HuH-7 (cell line): ENCODE measurements around the gene VAV3.
"Not testable (repeated sequence)": the region's sequence is repeated elsewhere in the genome, so short reads cannot be mapped to it uniquely, and the experiment has no call there.

Experiments
- DNase-seq: peaks from one replicate; pipeline ENCODE4 v3.0.0; 2011; ENCODE audit warnings: low spot score

VAV3 gene

DNA sequence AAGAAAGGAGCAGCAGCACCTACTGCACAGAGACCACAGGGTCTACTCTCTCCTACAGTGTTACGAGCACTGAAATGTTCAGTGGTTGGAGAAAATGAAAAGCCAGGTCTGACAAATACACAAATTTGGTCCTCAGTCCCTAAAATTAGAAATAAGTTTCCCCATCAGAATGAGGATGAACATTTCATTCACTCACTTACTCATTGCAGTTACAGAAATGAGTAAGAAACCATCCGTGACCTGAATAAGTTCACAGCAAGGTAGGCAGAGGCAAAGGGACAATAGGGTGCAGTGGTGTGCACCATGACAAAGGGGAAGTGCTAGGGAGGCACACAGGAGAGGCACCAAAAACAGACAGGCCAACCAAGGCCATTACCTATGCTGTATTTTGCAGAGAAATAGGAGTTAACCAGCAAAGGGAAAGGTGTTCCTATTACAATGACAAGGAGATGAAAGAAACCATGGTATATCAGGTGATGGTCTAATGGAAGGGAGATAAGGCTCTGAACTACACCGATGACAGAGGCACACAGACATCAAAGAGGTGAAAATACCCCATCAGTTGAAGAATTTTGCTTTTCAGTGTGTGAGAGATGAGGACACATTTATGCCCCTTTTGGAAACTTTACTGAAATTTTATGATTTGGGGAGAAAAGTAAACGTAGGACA lies 29.4 kb downstream of the VAV3 start:
- DNase-seq, result no peak

GRCh38 chr1:107934578-107934977 lies 30.4 kb downstream of the VAV3 start:
- DNase-seq, result no peak

DNA sequence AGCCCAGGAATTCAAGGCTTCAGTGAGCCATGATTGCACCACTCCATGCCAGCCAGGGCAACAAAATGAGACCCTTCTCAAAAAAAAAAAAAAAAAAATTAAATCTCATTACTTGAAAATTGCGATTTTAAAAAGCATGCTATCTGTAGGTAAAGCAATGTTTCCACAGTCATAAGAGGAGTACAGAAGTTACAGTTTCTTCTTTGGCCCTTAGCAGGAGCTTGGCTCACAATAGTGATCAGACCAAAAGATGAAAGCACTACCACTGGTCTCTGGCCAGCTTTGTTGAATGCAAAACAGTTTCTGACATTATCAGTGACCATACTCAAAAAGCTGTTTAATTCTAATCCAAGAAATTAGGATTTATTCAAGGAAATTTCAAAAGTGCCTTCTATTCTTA lies 31.2 kb downstream of the VAV3 start:
- no peak for DNase-seq

- no peak for DNase-seq
Observed at GRCh38 chr1:107930292-107930691, 34.7 kb downstream of the VAV3 start.

DNA sequence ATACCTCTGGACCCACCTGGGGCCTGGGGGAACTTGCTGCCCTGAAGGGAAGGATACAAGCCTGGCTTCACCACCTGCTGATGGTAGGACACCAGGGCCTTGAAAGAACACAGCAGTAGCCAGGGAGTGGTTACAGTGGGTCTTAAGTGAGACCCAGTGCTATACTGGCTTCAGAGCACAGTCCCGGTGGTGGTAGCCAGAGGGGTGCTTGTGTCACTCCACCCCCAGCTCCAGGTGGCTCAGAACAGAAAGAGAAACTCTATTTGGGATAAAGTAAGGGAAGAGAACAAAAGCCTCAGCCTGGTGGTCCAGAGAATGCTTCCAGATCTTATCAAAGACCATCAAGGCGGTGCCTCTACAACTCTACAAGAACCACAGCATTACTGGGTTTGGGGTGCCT lies 37.2 kb downstream of the VAV3 start:
- no peak for DNase-seq

GRCh38 chr1:107926436-107927080 lies 38.4 kb downstream of the VAV3 start:
- DNase-seq, result no peak

DNA sequence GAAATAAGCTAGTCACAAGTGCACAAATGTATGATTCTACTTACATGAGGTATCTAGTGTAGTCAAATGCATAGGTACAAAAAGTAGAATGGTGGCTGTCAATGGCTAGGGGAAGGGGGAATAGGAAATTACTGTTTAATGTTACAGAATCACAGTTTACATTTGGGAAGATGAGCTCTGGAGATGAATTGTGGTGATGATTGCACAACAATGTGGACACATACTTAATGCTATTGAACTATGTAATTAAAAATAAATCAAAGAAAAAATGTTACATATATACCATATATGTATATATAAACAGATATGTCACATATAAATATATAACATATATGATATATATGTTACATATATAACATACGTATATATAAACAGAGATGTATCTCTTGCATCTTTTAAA lies 39.4 kb downstream of the VAV3 start:
- DNase-seq, result no peak

DNA sequence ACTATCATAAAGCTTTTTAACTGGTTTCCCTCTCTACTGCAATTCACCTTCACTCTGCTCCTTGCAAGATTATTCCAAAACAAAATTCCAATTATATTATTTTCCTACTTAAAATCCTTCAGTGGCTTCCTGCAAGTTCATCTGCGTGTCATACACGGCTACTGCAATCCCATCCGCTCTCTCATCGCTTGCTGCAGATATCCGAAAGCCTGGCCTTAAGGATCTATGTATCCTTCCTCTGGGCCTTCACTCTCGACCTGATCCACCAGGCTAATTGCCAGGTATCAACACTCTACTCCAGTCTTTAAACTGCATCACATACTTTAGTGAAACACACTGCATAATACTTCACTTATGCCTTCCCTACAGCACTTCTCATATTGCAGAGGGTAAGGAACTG lies 44.0 kb downstream of the VAV3 start:
- DNase-seq, result no peak

GRCh38 chr1:107920561-107920960 lies 44.4 kb downstream of the VAV3 start:
- DNase-seq, result no peak

DNA sequence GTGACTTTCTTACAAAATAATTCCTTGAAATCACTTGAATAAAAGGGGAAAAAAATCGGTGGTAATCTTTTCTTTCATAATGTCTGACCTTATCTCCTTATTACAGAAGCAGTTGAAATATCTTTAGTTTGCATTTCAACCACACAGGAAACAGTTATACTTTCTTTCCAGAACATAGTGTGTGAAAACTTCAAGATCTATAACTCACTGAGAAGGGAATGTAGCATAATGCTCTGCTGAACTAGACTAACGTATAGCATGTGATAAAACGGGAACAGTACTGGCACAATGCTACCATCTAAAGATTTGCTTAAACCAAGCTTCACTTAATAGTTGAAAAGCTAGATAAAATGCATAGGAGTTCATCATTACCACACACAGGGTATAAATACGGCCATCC lies 45.0 kb downstream of the VAV3 start:
- no peak for DNase-seq

DNA sequence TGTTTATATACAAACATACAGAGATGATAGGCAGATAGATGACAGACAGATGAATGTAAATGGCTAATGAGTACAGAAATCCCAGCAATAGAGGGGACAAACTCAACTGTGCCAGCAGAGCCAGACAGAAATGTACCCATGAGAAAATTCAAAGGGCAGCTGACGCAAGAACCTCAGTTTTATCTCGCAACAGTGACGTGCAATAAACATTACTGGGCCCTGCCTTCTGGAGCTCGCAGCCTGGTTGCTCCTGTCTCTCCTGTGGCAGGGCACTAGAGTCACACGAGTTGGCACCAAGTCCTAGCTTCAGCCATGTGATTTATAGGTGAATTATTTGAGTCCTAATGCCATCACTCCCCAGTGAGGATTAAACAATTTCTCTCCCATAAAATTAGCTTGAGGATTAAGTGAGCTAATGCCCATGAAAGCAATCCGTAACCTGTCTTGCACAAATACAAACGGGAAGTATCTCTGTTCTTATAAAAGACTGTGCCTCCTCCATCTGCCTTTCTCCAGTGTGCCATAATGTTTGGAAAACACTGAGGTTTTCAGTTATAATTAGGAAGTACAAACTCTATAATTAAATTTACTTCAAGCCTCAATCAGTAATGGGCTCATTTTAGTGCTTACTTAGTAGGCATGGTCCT lies 50.7 kb downstream of the VAV3 start:
- no peak for DNase-seq

DNA sequence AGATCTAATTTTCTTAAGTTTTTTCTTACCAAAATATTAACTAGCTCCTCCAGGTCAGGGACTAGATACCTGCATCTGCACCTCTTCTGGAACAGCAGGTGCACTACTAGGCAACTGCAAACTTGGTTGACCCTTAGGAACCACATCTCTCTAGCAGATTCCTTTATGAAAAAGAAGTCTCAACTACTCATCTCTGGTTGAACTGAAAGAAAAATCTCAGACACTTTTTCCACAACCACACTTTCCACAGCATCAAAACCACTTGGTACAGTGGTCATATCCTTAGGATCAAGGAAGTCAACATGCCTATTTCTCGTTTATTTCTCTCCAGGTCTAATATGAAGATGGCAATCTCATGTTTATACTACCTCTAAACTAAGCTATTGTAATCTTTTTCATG lies 52.3 kb downstream of the VAV3 start:
- DNase-seq, result no peak

GRCh38 chr1:107900090-107900945 lies 64.7 kb downstream of the VAV3 start:
- DNase-seq, result no peak

- DNase-seq, result no peak
Observed at GRCh38 chr1:107899655-107900054, 65.3 kb downstream of the VAV3 start.

- DNase-seq, result no peak
Observed at GRCh38 chr1:107897438-107898345, 67.3 kb downstream of the VAV3 start.

DNA sequence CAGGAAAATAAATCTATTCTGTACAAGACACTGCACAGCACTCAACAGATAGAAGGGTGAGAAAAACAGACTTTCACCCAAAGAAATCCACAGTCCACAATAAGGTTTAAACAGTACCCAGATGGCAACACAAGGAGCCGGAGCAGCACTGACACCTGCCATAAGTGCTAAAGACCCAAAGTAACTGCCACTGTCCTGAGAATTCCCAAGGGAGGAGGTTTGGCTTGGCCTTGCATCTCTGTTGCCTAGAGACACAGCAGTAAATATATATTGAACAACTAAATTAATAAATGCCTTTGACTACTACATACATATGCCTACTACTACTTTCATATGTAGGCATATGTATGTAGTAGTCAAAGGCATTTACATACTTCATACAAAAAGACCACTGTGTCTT lies 68.0 kb downstream of the VAV3 start:
- DNase-seq, result no peak

DNA sequence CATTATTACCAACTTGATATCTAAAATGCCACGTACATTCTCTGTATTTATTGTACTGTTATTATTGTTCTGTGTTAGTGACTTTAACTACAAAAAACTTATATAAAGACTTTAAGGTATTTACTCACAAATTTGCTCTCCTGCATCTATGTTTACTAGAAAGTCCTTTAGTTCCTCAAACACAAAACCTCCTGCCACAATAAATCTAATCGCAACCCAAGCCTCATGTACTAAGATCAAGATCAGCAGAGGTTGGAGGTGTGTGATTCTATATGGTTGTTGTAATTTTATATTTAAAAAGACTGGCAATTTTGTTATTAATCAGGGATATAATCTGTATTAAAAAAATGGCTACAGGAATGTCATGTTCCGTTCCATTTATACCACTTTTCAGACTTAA lies 68.6 kb downstream of the VAV3 start:
- no peak for DNase-seq

DNA sequence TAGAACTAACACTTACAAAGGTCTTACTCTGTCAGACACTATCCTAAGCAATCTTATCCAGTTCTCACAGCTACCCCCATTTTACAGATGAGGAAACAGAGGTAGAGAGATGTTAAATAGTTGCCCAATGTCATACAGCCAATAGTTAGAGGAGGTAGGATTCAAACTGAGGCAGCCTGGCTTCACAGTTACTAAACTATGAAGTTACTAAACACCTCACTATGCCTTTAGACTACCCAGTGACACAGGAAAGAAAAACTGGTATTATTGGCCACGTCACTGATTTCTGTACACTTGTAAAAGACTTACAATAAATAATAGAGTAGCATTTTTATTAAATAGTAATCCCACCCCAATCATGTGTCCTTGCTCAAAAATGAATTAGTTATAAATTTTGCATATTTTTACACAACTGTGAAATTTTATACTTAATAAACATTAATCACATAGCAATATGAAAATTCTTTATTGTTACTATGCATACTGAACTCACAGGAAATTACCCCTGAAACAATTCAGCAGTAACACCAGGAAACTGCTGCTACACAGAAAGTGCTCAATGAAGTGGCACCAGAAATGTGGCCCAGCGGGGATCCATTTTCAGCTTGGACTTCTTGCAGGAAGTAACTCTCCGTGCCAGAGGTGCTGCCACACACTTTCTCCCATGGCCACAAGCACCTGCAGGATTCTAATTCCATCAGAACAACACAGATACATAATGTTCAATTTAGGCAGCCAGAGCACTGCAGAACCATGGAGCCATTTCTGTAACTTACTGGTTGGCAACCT lies 69.4 kb downstream of the VAV3 start:
- no peak for DNase-seq

DNA sequence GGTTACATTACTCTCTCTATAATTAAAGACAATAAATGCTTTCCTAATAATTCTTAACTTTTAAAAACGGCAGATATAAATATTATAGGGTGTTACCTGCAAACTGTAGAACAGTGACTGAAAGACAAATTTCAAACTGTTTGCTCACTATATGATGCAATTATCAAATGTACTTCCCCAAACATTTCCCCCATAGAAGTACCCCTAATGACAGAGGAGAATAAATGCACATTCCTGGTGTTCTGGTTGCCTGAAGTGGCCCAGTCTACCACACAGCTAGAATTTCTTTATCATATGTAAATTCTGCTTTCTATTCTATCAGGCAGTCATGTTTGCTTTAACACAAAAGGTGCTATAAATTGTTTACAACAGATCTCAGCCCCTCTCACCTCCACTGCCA lies 70.4 kb downstream of the VAV3 start:
- DNase-seq, result no peak

GRCh38 chr1:107893350-107893749 lies 71.6 kb downstream of the VAV3 start:
- not testable (repeated sequence) for DNase-seq

- no peak for DNase-seq
Observed at GRCh38 chr1:107889524-107889923, 75.5 kb downstream of the VAV3 start.
